ENCODE data around the gene SRF.

SRF gene

GRCh38 chr6:43184268-43184985 lies 13.4 kb downstream of the SRF start:
- DNase-seq = no peak

- DNase-seq = no peak
Observed at GRCh38 chr6:43185391-43185985, 14.4 kb downstream of the SRF start.

- no peak for DNase-seq
Observed at GRCh38 chr6:43186019-43186418, 14.9 kb downstream of the SRF start.

GRCh38 chr6:43186706-43187105 lies 15.6 kb downstream of the SRF start:
- DNase-seq = no peak

GRCh38 chr6:43187821-43188220 lies 16.8 kb downstream of the SRF start:
- DNase-seq = no peak

GRCh38 chr6:43188426-43188825 lies 17.4 kb downstream of the SRF start:
- DNase-seq = no peak

- DNase-seq = no peak
Observed at GRCh38 chr6:43189776-43190304, 18.8 kb downstream of the SRF start.

- DNase-seq = no peak
Observed at GRCh38 chr6:43192911-43193310, 21.8 kb downstream of the SRF start.

- no peak for DNase-seq
Observed at GRCh38 chr6:43193929-43194328, 22.9 kb downstream of the SRF start.

GRCh38 chr6:43196337-43196736 lies 25.3 kb downstream of the SRF start:
- DNase-seq = no peak

GRCh38 chr6:43199912-43200311 lies 28.8 kb downstream of the SRF start:
- DNase-seq = no peak

GRCh38 chr6:43200541-43200940 lies 29.5 kb downstream of the SRF start:
- DNase-seq = no peak

GRCh38 chr6:43202451-43202850 lies 31.4 kb downstream of the SRF start:
- DNase-seq = no peak

- DNase-seq = no peak
Observed at GRCh38 chr6:43203029-43203717, 32.1 kb downstream of the SRF start.

GRCh38 chr6:43203718-43204095 lies 32.6 kb downstream of the SRF start:
- DNase-seq = no peak

- DNase-seq = no peak
Observed at GRCh38 chr6:43204271-43205105, 33.4 kb downstream of the SRF start.

GRCh38 chr6:43205849-43206248 lies 34.8 kb downstream of the SRF start:
- no peak for DNase-seq

GRCh38 chr6:43207286-43207685 lies 36.2 kb downstream of the SRF start:
- no peak for DNase-seq

- DNase-seq = no peak
Observed at GRCh38 chr6:43211955-43212354, 40.9 kb downstream of the SRF start.

GRCh38 chr6:43213431-43213830 lies 42.4 kb downstream of the SRF start:
- DNase-seq = no peak

- no peak for DNase-seq
Observed at GRCh38 chr6:43215066-43215465, 44.0 kb downstream of the SRF start.

GRCh38 chr6:43216200-43216599 lies 45.1 kb downstream of the SRF start:
- DNase-seq = no peak

GRCh38 chr6:43217351-43217750 lies 46.3 kb downstream of the SRF start:
- no peak for DNase-seq
